Measurements from ENCODE around the gene CYB561D2. TPM values are rescaled to one million over a fixed set of nuclear protein-coding genes. Genes with fewer than 3 reads are reported as not detected.

Gene CYB561D2
- total and polyA plus RNA-seq, 8 donors = 6.1 to 26.1 (median 11.1) TPM; not detected in 1

DNA sequence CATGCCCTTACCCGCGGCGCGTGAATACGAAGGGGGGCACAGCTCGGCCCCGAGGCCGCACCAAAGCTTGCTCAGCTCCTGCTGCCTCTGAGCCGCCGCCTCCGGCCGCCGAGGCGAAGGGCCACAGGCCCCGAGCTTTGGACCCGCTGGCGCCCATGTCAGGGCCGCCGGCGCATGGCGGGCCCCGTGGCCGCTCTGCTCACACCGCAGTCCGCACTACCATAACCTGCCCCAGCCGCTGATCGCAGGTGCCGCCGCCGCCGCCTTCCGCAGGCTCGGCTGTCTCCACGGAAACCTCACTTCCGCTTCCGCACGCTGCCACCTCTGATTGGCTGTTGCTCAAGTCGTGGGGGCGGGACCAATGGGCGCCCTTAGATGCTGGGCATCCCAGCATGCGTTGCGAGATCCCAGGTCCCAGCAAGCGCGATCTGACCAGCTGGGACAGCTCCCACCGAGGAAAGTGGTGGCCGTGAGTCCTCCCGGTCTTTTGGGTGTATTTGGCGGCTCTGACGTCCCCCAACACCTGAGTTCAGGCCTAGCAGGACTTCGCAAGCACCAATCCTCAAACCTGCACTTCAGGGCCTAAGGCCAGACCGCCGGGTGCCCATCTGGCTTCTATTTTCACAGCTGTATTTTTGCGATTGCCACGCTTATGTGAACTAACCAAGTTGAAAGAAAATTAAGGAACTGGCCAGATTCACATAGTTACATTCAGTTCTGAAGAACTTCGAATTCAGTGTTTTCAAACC, 22.5 kb upstream of the CYB561D2 start, which contains the start of gene TUSC2:
TSS of gene TUSC2 (minus strand) at position 281 of the 749 bp plus-strand sequence. CDS start at position 157, 124 bp downstream.
- Histone ChIP-seq H3K4me3 (peak within 1 kb of the TSS; percentile 62 to 98 (median 90)), H3K27ac (peak within 1 kb of the TSS; percentile 79 to 93 (median 90)), H3K27me3 (no peaks in the 10 kb centered on the region), H3K9me3 (no peaks in the 10 kb centered on the region), H3K4me1 (peaks cover 15 to 74% (median 48%) of the 10 kb centered on the region in 4 donors), H3K36me3 (peaks cover 44 to 57% (median 55%) of the 10 kb centered on the region in 4 donors)
- 1 to 3% (median 2%) methylated on average over 15 to 55 of the region's 55 CpGs for WGBS, 5 donors
- DNase-seq = peak; percentile 99
- peak; percentile 89 to 97 (median 90) for TF ChIP-seq POLR2AphosphoS5 (IDR thresholded peaks at IDR 0.05)
- TF ChIP-seq EP300 (IDR thresholded peaks at IDR 0.05) = no peak
- TF ChIP-seq POLR2A (IDR thresholded peaks at IDR 0.05) = peak in 1 of 4 donors; percentile 28
- intact Hi-C loops (cut with DNase I; ENCODE audit: low total_unique reads) = no loop called here

DNA sequence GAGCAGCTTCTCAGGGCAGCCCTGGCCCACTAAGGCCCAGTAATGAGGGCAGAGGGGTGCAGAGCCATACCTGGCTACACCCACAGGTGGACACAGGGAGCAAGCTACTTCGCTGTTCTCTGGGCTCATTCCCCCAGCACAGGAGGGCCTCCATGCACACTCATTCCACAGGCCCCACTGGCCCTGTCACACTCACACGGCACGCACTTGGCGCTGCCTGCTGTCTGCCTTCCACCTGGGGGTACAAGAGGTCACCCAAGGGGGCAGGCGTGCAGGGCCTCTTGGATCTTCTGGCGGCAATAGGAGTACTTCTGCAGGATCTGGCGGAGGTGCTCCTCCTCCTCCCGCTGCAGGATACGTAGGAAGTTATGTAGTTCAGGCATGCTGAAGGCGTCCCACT, 20.3 kb upstream of the CYB561D2 start:
- TF ChIP-seq POLR2A (IDR thresholded peaks at IDR 0.05) (no peak), CTCF (IDR thresholded peaks at IDR 0.05) (no peak), POLR2AphosphoS5 (IDR thresholded peaks at IDR 0.05) (no peak), EP300 (IDR thresholded peaks at IDR 0.05) (no peak)
- DNase-seq = no peak
- Histone ChIP-seq H3K9me3 (no peaks in the 10 kb centered on the region), H3K27me3 (no peaks in the 10 kb centered on the region), H3K4me1 (peaks cover 33 to 74% (median 53%) of the 10 kb centered on the region in 4 donors), H3K36me3 (peaks cover 44 to 57% (median 51%) of the 10 kb centered on the region in 4 donors), H3K4me3 (no peak overlapping the region), H3K27ac (no peak overlapping the region)
- WGBS, 5 donors = 80 to 98% (median 93%) methylated on average over 5 to 10 of the region's 10 CpGs
- intact Hi-C loops (cut with DNase I; ENCODE audit: low total_unique reads) = no loop called here

- Histone ChIP-seq H3K4me3 (no peak overlapping the region), H3K9me3 (no peaks in the 10 kb centered on the region), H3K27me3 (no peaks in the 10 kb centered on the region), H3K36me3 (peaks cover 33 to 46% (median 40%) of the 10 kb centered on the region in 4 donors), H3K4me1 (peaks cover 44 to 74% (median 59%) of the 10 kb centered on the region in 4 donors), H3K27ac (no peak overlapping the region)
- WGBS, 5 donors = 86 to 96% (median 95%) methylated on average over 14 to 19 of the region's 19 CpGs
- TF ChIP-seq POLR2A (IDR thresholded peaks at IDR 0.05) (no peak), POLR2AphosphoS5 (IDR thresholded peaks at IDR 0.05) (no peak), EP300 (IDR thresholded peaks at IDR 0.05) (no peak), CTCF (IDR thresholded peaks at IDR 0.05) (no peak)
- no peak for DNase-seq
- intact Hi-C loops (cut with DNase I; ENCODE audit: low total_unique reads) = no loop called here
Observed at GRCh38 chr3:50331364-50331907, 19.2 kb upstream of the CYB561D2 start.

- Histone ChIP-seq H3K4me1 (peaks cover 45 to 67% (median 55%) of the 10 kb centered on the region in 4 donors), H3K27ac (peak overlapping the region; percentile 42 to 99 (median 96)), H3K36me3 (peaks cover 33 to 44% (median 36%) of the 10 kb centered on the region in 4 donors), H3K4me3 (no peak overlapping the region), H3K9me3 (no peaks in the 10 kb centered on the region), H3K27me3 (no peaks in the 10 kb centered on the region)
- 53 to 67% (median 61%) methylated on average over 8 to 12 of the region's 12 CpGs for WGBS, 5 donors
- intact Hi-C loops (cut with DNase I; ENCODE audit: low total_unique reads) = no loop called here
- TF ChIP-seq EP300 (IDR thresholded peaks at IDR 0.05) = no peak
- peak in 2 of 3 donors; percentile 3 to 40 for TF ChIP-seq POLR2AphosphoS5 (IDR thresholded peaks at IDR 0.05)
- peak in 1 of 2 donors; percentile 79 for DNase-seq
Observed at GRCh38 chr3:50333744-50334328, 16.8 kb upstream of the CYB561D2 start.
